K562 (cell line): ENCODE results near the gene SDC3. TPM values are rescaled to one million over a fixed set of nuclear protein-coding genes. Genes with fewer than 3 reads are reported as not detected.
A peak's percentile ranks its signal among the peaks of the same experiment; 100 is the strongest.

Source experiments
- BDP1 ChIP-seq: IDR thresholded peaks from 3 replicates; pipeline ENCODE4 v1.6.1; 2011; ENCODE audit not compliant: insufficient read length, insufficient read depth
- CEBPB ChIP-seq: fragments of 450-650 bp; IDR thresholded peaks from 2 replicates; pipeline ENCODE4 v1.6.1; 2016; ENCODE audit warnings: missing genetic modification characterization, missing compliant biosample characterization
- CTCF ChIP-seq, 3 experiments: IDR thresholded peaks in 2 of 3; conservative IDR thresholded peaks in 1 of 3; 2 replicates each; pipeline ENCODE4 v1.5.1; 2011 to 2012; ENCODE audit warnings: low read length in 3 of 3, mild to moderate bottlenecking in 3 of 3, control low read depth in 2 of 3, improper control_type of control experiment in 1 of 3, inconsistent platforms in 1 of 3, low read depth in 1 of 3, mixed read lengths in 1 of 3, moderate library complexity in 1 of 3; ENCODE audit not compliant: insufficient read depth in 2 of 3
- HLTF ChIP-seq: fragments of 450-650 bp; IDR thresholded peaks from 2 replicates; pipeline ENCODE4 v1.6.1; 2016
- IRF9 ChIP-seq: fragments of 450-650 bp; IDR thresholded peaks from 2 replicates; pipeline ENCODE4 v1.6.1; 2016; ENCODE audit warnings: missing biosample characterization, missing genetic modification characterization
- MAX ChIP-seq: sonication (generic); formaldehyde crosslinking; IDR thresholded peaks from 2 replicates; pipeline ENCODE4 v1.9.0; 2022; ENCODE audit warnings: mild to moderate bottlenecking, missing genetic modification reagents
- OTX1 ChIP-seq: fragments of 450-650 bp; formaldehyde crosslinking; IDR thresholded peaks from 2 replicates; pipeline ENCODE4 v1.4.0; 2022; ENCODE audit warnings: mild to moderate bottlenecking
- SIX5 ChIP-seq, 2 experiments: IDR thresholded peaks; 2 replicates each; pipeline ENCODE4 v1.6.1; 2011; ENCODE audit warnings: low read length in 2 of 2, borderline replicate concordance in 1 of 2, low read depth in 1 of 2, mild to moderate bottlenecking in 1 of 2, moderate library complexity in 1 of 2; ENCODE audit not compliant: insufficient read depth in 1 of 2
- SMARCB1 ChIP-seq: IDR thresholded peaks from 2 replicates; pipeline ENCODE4 v1.6.1; 2011; ENCODE audit warnings: improper control_type of control experiment, low read depth; ENCODE audit not compliant: insufficient read length
- SMARCC2 ChIP-seq: fragments of 450-650 bp; IDR thresholded peaks from 2 replicates; pipeline ENCODE4 v1.6.1; 2017; ENCODE audit warnings: antibody characterized with exemption, moderate library complexity, mild to moderate bottlenecking, low read depth
- SREBF2 ChIP-seq: sonication (generic); formaldehyde crosslinking; IDR thresholded peaks from 2 replicates; pipeline ENCODE4 v1.4.0; 2020; ENCODE audit warnings: mild to moderate bottlenecking, missing genetic modification reagents
- ZBTB2 ChIP-seq: fragments of 450-650 bp; IDR thresholded peaks from 2 replicates; pipeline ENCODE4 v1.6.1; 2016; ENCODE audit warnings: antibody characterized with exemption
- ZFP1 ChIP-seq: fragments of 450-650 bp; formaldehyde crosslinking; IDR thresholded peaks from 2 replicates; pipeline ENCODE4 v1.4.0; 2020; ENCODE audit warnings: mild to moderate bottlenecking, mixed read lengths
- ZNF384 ChIP-seq: IDR thresholded peaks from 2 replicates; pipeline ENCODE4 v1.6.1; 2012; ENCODE audit warnings: low read depth, low read length, improper control_type of control experiment
- ZNF445 ChIP-seq: fragments of 250-450 bp; sonication (Bioruptor Pico); IDR thresholded peaks from 2 replicates; pipeline ENCODE4 v1.4.0; 2020; ENCODE audit warnings: low read depth, mild to moderate bottlenecking, moderate library complexity
- ZNF518B ChIP-seq: fragments of 250-450 bp; sonication (Bioruptor Pico); IDR thresholded peaks from 2 replicates; pipeline ENCODE4 v1.5.0; 2021; ENCODE audit warnings: mild to moderate bottlenecking, moderate library complexity
- polyA plus RNA-seq, 8 experiments: library from polyadenylated mRNA; depleted of rRNA in 4 of 8; stranded (reverse) in 5 of 8; unstranded in 3 of 8; fragments of >200 nt; fragmentation: Nextera tagmentation in 2 of 8; fragmentation: Illumina TruSeq in 1 of 8; extraction: Ambion mirVana in 2 of 8; extraction: Trizol in 1 of 8; gene quantifications; 2 replicates each; pipeline versions ENCODE4 v1.2.1 to v1.2.3, GENCODE V29; 2011 to 2014; ENCODE audit warnings: inconsistent platforms in 1 of 8, missing spikeins in 1 of 8
- total RNA-seq, 7 experiments: library from RNA; depleted of rRNA in 6 of 7; stranded (reverse); fragments of >200 nt in 6 of 7; fragmentation: Illumina TruSeq in 2 of 7; extraction: Trizol in 2 of 7; gene quantifications; 2 replicates each; pipeline versions ENCODE4 v1.2.1 to v1.2.3, GENCODE V29; 2011 to 2021; ENCODE audit warnings: low replicate concordance in 1 of 7

Gene SDC3
- total and polyA plus RNA-seq, 9 of the 15 experiments (the other 6 are each of a cell fraction or from before 2014, with no cell fraction given): 0.38 to 44.1 (median 12.1) TPM

GRCh38 chr1:30893776-30894507 is 14.6 kb downstream of the SDC3 start (continued):
- no peak for TF ChIP-seq SMARCB1
- TF ChIP-seq ZNF518B (CRISPR knock-in tag): no peak
- no peak for TF ChIP-seq CTCF (IDR thresholded peaks at IDR 0.05 in 2 of 3, conservative IDR thresholded peaks at IDR 0.05 in 1 of 3; ENCODE audit: insufficient read depth in 2 of 3, low read depth in 1 of 3, low read length in 3 of 3)
- no peak for TF ChIP-seq MAX (CRISPR knock-in tag)
- TF ChIP-seq SIX5 (IDR thresholded peaks at IDR 0.05; ENCODE audit: borderline replicate concordance in 1 of 2, insufficient read depth in 1 of 2, low read depth in 1 of 2, low read length in 2 of 2): no peak
- no peak for TF ChIP-seq IRF9 (tag)
- TF ChIP-seq CEBPB (tag): no peak
- no peak for TF ChIP-seq SMARCC2
- TF ChIP-seq ZFP1: no peak
- TF ChIP-seq ZBTB2: 0 out of 2 replicates have a peak, but pooled peaks have one; percentile 33
- TF ChIP-seq BDP1: no peak
- TF ChIP-seq SREBF2 (CRISPR knock-in tag): no peak
- TF ChIP-seq ZNF384: no peak
- 0 out of 2 replicates have a peak, but pooled peaks have one; percentile 32 for TF ChIP-seq HLTF
- TF ChIP-seq ZNF445: no peak
- TF ChIP-seq OTX1: no peak
